ENCODE data around the gene SLC7A7. TPM values are rescaled to one million over a fixed set of nuclear protein-coding genes. Genes with fewer than 3 reads are reported as not detected.

SLC7A7 gene
- total RNA-seq, 1 donor from 2014 or later: 0.79 TPM

DNA sequence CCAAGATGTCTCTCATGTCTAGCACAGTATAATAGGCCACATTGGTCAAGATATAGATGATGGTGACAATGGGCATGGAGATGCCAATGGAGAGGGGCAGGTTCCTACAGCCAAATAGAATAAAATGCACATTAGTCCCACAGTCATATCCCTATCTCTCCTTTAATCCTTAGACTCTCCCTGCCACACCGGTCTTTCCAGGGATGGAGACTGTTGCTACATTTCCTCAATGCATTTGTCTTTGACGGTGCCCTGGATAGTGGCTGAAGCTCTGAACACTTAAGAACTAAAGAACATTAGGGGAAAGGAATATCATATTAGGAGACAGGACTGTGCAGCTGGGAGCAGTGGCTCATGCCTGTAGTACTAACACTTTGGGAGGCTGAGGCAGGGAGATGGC is 39.0 kb downstream of the SLC7A7 start:
- peaks cover 5% of the 10 kb centered on the region for H3K36me3 ChIP-seq (ENCODE audit: control insufficient read depth, insufficient read depth, low read length)
- TF ChIP-seq, protein P1, sequence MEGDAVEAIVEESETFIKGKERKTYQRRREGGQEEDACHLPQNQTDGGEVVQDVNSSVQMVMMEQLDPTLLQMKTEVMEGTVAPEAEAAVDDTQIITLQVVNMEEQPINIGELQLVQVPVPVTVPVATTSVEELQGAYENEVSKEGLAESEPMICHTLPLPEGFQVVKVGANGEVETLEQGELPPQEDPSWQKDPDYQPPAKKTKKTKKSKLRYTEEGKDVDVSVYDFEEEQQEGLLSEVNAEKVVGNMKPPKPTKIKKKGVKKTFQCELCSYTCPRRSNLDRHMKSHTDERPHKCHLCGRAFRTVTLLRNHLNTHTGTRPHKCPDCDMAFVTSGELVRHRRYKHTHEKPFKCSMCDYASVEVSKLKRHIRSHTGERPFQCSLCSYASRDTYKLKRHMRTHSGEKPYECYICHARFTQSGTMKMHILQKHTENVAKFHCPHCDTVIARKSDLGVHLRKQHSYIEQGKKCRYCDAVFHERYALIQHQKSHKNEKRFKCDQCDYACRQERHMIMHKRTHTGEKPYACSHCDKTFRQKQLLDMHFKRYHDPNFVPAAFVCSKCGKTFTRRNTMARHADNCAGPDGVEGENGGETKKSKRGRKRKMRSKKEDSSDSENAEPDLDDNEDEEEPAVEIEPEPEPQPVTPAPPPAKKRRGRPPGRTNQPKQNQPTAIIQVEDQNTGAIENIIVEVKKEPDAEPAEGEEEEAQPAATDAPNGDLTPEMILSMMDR (IDR thresholded peaks at IDR 0.05; ENCODE audit: insufficient read depth, low read length, severe bottlenecking): no peak
- FAIRE-seq: no peak

DNA sequence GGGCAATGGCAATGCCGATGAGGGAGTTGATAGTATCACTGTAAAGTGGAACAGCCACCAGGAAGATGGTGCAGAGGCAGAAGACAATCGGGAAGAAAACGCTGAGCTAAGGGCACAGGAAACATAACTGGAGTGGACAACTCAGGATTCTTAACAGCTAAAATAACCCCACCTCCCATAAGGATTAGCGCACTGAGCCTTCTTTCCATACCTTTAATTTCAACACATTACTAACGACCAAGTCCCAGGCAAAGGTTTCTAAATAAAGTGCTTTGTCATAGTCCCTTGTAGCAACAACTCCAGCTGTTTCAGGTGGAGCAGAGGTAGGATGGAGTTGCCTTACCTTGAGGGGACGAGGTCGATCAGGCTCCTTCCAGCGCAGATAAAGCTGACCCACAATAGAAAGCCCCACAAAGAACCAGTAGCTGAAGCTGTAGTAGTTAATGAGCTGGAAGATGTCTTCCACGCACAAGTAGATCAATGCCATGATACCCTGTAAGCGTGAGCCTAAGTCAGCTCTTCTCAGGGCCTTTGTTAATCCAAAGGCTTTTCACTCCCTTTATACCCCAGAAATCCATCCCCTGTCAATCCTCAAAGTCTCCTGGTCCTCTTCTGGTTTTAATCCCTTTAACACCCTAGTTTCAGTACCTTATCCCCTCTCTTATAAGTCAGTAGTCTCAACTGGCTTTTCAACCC is 41.1 kb downstream of the SLC7A7 start:
- no peaks in the 10 kb centered on the region for H3K27me3 ChIP-seq (ENCODE audit: control insufficient read depth, insufficient read depth, low read length)
- no peak for DNase-seq (ENCODE audit: low read depth)
- no peak for FAIRE-seq
- no peak overlapping the region for H3K4me3 ChIP-seq (ENCODE audit: low read depth, low read length)
- TF ChIP-seq, protein P1 (IDR thresholded peaks at IDR 0.05; ENCODE audit: insufficient read depth, low read length, severe bottlenecking): no peak
- peaks cover 13% of the 10 kb centered on the region for H3K36me3 ChIP-seq (ENCODE audit: control insufficient read depth, insufficient read depth, low read length)

More for the DNA sequence above, 39.0 kb downstream of the SLC7A7 start:
- no peak for DNase-seq (ENCODE audit: low read depth)
- H3K4me3 ChIP-seq (ENCODE audit: low read depth, low read length): no peak overlapping the region
- H3K27me3 ChIP-seq (ENCODE audit: control insufficient read depth, insufficient read depth, low read length): no peaks in the 10 kb centered on the region

DNA sequence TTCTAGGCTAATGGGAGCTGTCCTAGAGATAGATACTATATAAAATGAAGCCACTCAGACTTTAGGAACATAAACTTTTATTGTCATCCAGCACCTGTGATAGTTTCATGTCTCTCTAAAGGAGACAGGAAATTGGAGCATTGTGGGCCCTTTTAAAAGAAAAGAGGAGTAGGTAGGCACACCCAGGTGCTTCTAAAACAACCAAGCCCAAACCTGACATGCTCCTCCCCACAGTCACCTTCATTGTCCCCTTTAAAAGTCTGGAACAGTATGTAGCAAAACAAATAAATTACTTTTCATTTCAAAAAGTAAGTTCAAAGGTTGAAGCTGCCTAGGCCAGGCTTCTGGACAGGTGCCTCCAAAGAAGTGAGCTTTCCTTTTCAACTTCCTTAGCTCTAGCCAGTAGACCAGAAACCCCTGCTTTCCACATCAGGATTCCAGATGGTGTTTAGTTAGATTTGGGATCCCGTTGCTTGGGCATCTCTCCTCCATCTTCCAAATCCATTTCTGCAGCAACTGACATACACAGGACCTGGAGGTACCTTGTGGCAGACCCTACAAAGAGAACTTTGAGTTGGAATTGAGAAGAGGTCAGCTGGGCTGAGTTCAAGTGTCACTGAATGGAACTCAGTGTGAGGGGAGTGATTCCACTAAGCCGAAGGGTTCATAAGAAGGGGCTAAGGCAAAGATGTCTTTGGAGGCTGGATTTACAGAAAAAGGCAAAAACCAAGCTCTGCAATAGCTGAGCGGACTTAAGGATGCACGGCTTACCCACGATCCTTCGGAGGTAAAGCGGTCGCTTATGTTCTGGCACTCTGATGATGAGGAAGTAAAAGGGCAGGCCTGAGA is 41.8 kb downstream of the SLC7A7 start:
- Histone ChIP-seq H3K27me3 (ENCODE audit: control insufficient read depth, insufficient read depth, low read length) (no peaks in the 10 kb centered on the region), H3K4me3 (ENCODE audit: low read depth, low read length) (no peak overlapping the region), H3K36me3 (ENCODE audit: control insufficient read depth, insufficient read depth, low read length) (peaks cover 14% of the 10 kb centered on the region)
- TF ChIP-seq, protein P1 (IDR thresholded peaks at IDR 0.05; ENCODE audit: insufficient read depth, low read length, severe bottlenecking): no peak
- FAIRE-seq: no peak
- DNase-seq (ENCODE audit: low read depth): no peak

DNA sequence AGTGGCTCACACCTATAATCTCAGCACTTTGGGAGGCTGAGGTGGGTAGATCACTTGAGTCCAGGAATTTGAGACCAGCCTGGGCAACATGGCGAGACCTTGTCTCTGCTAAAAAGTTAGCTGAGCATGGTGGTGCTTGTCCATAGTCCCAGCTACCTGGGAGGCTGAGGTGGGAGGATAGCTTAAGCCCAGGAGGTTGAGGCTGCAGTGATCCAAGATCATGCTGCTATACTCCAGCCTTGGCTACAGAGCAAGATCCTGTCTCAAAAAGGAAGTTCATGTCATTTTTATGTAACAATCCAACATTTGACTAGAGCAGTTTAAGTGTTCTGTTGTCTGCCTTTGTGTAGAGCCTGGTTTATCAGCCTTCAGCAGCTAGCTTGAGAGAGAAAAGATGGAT is 42.5 kb downstream of the SLC7A7 start:
- no peaks in the 10 kb centered on the region for H3K27me3 ChIP-seq (ENCODE audit: control insufficient read depth, insufficient read depth, low read length)
- FAIRE-seq (no peak), DNase-seq (ENCODE audit: low read depth) (no peak)
- TF ChIP-seq, protein P1 (IDR thresholded peaks at IDR 0.05; ENCODE audit: insufficient read depth, low read length, severe bottlenecking): no peak
- H3K4me3 ChIP-seq (ENCODE audit: low read depth, low read length): no peak overlapping the region
- peaks cover 17% of the 10 kb centered on the region for H3K36me3 ChIP-seq (ENCODE audit: control insufficient read depth, insufficient read depth, low read length)

DNA sequence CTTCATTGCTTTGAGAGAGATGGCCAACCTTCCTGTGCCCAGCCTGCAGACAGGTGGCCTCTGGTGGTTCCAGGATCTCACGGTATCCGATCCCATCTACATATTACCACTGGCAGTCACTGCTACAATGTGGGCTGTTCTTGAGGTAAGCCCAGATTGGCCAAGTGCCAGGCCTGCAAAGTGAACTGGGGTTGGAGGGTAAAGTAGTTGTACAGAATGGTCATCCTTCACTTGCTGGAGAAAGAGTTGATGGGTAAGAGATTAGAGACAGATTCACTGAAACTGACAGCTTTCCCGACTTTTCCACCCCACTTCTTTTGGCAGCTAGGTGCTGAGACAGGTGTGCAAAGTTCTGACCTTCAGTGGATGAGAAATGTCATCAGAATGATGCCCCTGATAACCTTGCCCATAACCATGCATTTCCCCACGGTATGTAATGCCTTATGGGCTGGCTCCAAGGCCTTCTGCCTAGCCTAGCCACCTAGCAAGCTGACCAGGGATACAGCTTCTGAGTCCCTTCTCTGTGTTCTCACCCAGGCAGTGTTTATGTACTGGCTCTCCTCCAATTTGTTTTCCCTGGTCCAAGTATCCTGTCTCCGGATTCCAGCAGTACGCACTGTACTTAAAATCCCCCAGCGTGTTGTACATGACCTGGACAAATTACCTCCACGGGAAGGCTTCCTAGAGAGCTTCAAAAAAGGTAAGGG is 44.6 kb downstream of the SLC7A7 start:
- TF ChIP-seq, protein P1 (IDR thresholded peaks at IDR 0.05; ENCODE audit: insufficient read depth, low read length, severe bottlenecking): no peak
- DNase-seq (ENCODE audit: low read depth) (no peak), FAIRE-seq (no peak)
- Histone ChIP-seq H3K36me3 (ENCODE audit: control insufficient read depth, insufficient read depth, low read length) (peaks cover 17% of the 10 kb centered on the region), H3K4me3 (ENCODE audit: low read depth, low read length) (no peak overlapping the region), H3K27me3 (ENCODE audit: control insufficient read depth, insufficient read depth, low read length) (no peaks in the 10 kb centered on the region)

All from bronchial epithelial cell (primary cell).